Measurements from ENCODE around the gene SRPX. TPM values are rescaled to one million over a fixed set of nuclear protein-coding genes. Genes with fewer than 3 reads are reported as not detected.

Gene SRPX
- total RNA-seq, 1 donor from 2014 or later, result 9.2 TPM

GRCh38 chrX:38156838-38157237 lies 63.8 kb downstream of the SRPX start:
- DNase-seq, result no peak
- no peak overlapping the region for H3K4me3 Mint-ChIP-seq (ENCODE audit: unreplicated experiment)
- TF ChIP-seq CTCF (IDR thresholded peaks at IDR 0.05; ENCODE audit: partially characterized antibody, unreplicated experiment), result no peak
- peaks cover 4% of the 10 kb centered on the region for H3K4me1 Mint-ChIP-seq (ENCODE audit: low read depth, unreplicated experiment)
- no peaks in the 10 kb centered on the region for H3K9me3 Mint-ChIP-seq (ENCODE audit: unreplicated experiment)
- H3K27me3 Mint-ChIP-seq (ENCODE audit: unreplicated experiment), result no peaks in the 10 kb centered on the region
- no peak overlapping the region for H3K27ac Mint-ChIP-seq (ENCODE audit: unreplicated experiment)
- no peaks in the 10 kb centered on the region for H3K36me3 Mint-ChIP-seq (ENCODE audit: unreplicated experiment)

- Mint-ChIP-seq H3K27ac (ENCODE audit: unreplicated experiment) (no peak overlapping the region), H3K4me3 (ENCODE audit: unreplicated experiment) (no peak overlapping the region), H3K9me3 (ENCODE audit: unreplicated experiment) (no peaks in the 10 kb centered on the region), H3K36me3 (ENCODE audit: unreplicated experiment) (no peaks in the 10 kb centered on the region), H3K27me3 (ENCODE audit: unreplicated experiment) (no peaks in the 10 kb centered on the region), H3K4me1 (ENCODE audit: low read depth, unreplicated experiment) (peaks cover 4% of the 10 kb centered on the region)
- no peak for DNase-seq
- no peak for TF ChIP-seq CTCF (IDR thresholded peaks at IDR 0.05; ENCODE audit: partially characterized antibody, unreplicated experiment)
These were observed 65.9 kb downstream of the SRPX start for GRCh38 chrX:38154818-38155217.

GRCh38 chrX:38154340-38154739 lies 66.3 kb downstream of the SRPX start:
- no peak for DNase-seq
- no peaks in the 10 kb centered on the region for H3K27me3 Mint-ChIP-seq (ENCODE audit: unreplicated experiment)
- peaks cover 4% of the 10 kb centered on the region for H3K4me1 Mint-ChIP-seq (ENCODE audit: low read depth, unreplicated experiment)
- H3K27ac Mint-ChIP-seq (ENCODE audit: unreplicated experiment), result no peak overlapping the region
- no peaks in the 10 kb centered on the region for H3K36me3 Mint-ChIP-seq (ENCODE audit: unreplicated experiment)
- H3K9me3 Mint-ChIP-seq (ENCODE audit: unreplicated experiment), result no peaks in the 10 kb centered on the region
- TF ChIP-seq CTCF (IDR thresholded peaks at IDR 0.05; ENCODE audit: partially characterized antibody, unreplicated experiment), result no peak
- no peak overlapping the region for H3K4me3 Mint-ChIP-seq (ENCODE audit: unreplicated experiment)

GRCh38 chrX:38151441-38151840 lies 69.2 kb downstream of the SRPX start:
- H3K4me3 Mint-ChIP-seq (ENCODE audit: unreplicated experiment), result no peak overlapping the region
- no peaks in the 10 kb centered on the region for H3K4me1 Mint-ChIP-seq (ENCODE audit: low read depth, unreplicated experiment)
- no peaks in the 10 kb centered on the region for H3K36me3 Mint-ChIP-seq (ENCODE audit: unreplicated experiment)
- no peak for DNase-seq
- H3K27me3 Mint-ChIP-seq (ENCODE audit: unreplicated experiment), result no peaks in the 10 kb centered on the region
- TF ChIP-seq CTCF (IDR thresholded peaks at IDR 0.05; ENCODE audit: partially characterized antibody, unreplicated experiment), result no peak
- H3K27ac Mint-ChIP-seq (ENCODE audit: unreplicated experiment), result no peak overlapping the region
- no peaks in the 10 kb centered on the region for H3K9me3 Mint-ChIP-seq (ENCODE audit: unreplicated experiment)

GRCh38 chrX:38150993-38151392 lies 69.7 kb downstream of the SRPX start:
- H3K36me3 Mint-ChIP-seq (ENCODE audit: unreplicated experiment), result no peaks in the 10 kb centered on the region
- no peaks in the 10 kb centered on the region for H3K4me1 Mint-ChIP-seq (ENCODE audit: low read depth, unreplicated experiment)
- TF ChIP-seq CTCF (IDR thresholded peaks at IDR 0.05; ENCODE audit: partially characterized antibody, unreplicated experiment), result no peak
- no peaks in the 10 kb centered on the region for H3K27me3 Mint-ChIP-seq (ENCODE audit: unreplicated experiment)
- DNase-seq, result no peak
- H3K9me3 Mint-ChIP-seq (ENCODE audit: unreplicated experiment), result no peaks in the 10 kb centered on the region
- no peak overlapping the region for H3K4me3 Mint-ChIP-seq (ENCODE audit: unreplicated experiment)
- H3K27ac Mint-ChIP-seq (ENCODE audit: unreplicated experiment), result no peak overlapping the region
